CD14-positive monocyte (primary cell): ENCODE data around the gene PMEPA1. TPM values are rescaled to one million over a fixed set of nuclear protein-coding genes. Genes with fewer than 3 reads are reported as not detected.

ENCODE experiments used
- DNase-seq, 3 donors: peaks; one replicate each; pipeline ENCODE4 v3.0.0-alpha.2; 2011 to 2022
- H2AFZ ChIP-seq: 2 replicates; pipeline ENCODE4 v1.6.0; 2012; ENCODE audit warnings: mild to moderate bottlenecking, low read depth, low read length, inconsistent platforms; ENCODE audit not compliant: insufficient read depth, poor library complexity, severe bottlenecking
- H3K27ac ChIP-seq, 2 donors: 1 replicate in 1 of 2; 2 replicates in 1 of 2; pipeline ENCODE4 v1.5.1; 2012 to 2013; ENCODE audit warnings: low read length in 2 of 2, control low read depth in 1 of 2, inconsistent platforms in 1 of 2, low read depth in 1 of 2, mild to moderate bottlenecking in 1 of 2
- H3K27me3 ChIP-seq, 2 donors: one replicate each; pipeline versions ENCODE4 v1.6.0 to v1.6.1; 2011 to 2013; ENCODE audit warnings: low read length in 2 of 2; ENCODE audit not compliant: control insufficient read depth in 2 of 2, insufficient read depth in 2 of 2
- H3K36me3 ChIP-seq, 2 donors: replicated peaks in 1 of 2; 1 replicate in 1 of 2; 2 replicates in 1 of 2; pipeline versions ENCODE4 v1.5.1 to v1.6.1; 2012 to 2013; ENCODE audit warnings: low read length in 2 of 2, control low read depth in 1 of 2, inconsistent platforms in 1 of 2, mild to moderate bottlenecking in 1 of 2; ENCODE audit not compliant: insufficient read depth in 2 of 2, control insufficient read depth in 1 of 2
- H3K4me1 ChIP-seq, 2 donors: 1 replicate in 1 of 2; 2 replicates in 1 of 2; pipeline versions ENCODE4 v1.5.1 to v1.6.1; 2012 to 2013; ENCODE audit warnings: low read length in 2 of 2, control low read depth in 1 of 2, inconsistent platforms in 1 of 2, mild to moderate bottlenecking in 1 of 2, moderate library complexity in 1 of 2; ENCODE audit not compliant: insufficient read depth in 2 of 2, control insufficient read depth in 1 of 2
- H3K4me2 ChIP-seq: replicated peaks from 2 replicates; pipeline ENCODE3; 2012; ENCODE audit warnings: low read length, moderate library complexity, mild to moderate bottlenecking; ENCODE audit not compliant: poor library complexity, severe bottlenecking; ENCODE audit errors: extremely low read depth
- H3K4me3 ChIP-seq, 3 experiments: fragments of 200-600 bp in 1 of 3; sonication (generic) in 1 of 3; replicated peaks in 1 of 3; 1 replicate in 2 of 3; 2 replicates in 1 of 3; pipeline ENCODE4 v1.5.1; 2011 to 2013; ENCODE audit warnings: low read length in 3 of 3, mild to moderate bottlenecking in 3 of 3, control low read depth in 2 of 3, low read depth in 2 of 3, inconsistent platforms in 1 of 3, moderate library complexity in 1 of 3
- H3K79me2 ChIP-seq: 2 replicates; pipeline ENCODE4 v1.6.0; 2012; ENCODE audit warnings: mild to moderate bottlenecking, control low read depth, inconsistent platforms, low read length, moderate library complexity; ENCODE audit not compliant: insufficient read depth
- H3K9ac ChIP-seq: 2 replicates; pipeline ENCODE4 v1.6.0; 2017; ENCODE audit warnings: low read length, mild to moderate bottlenecking; ENCODE audit not compliant: insufficient read depth, poor library complexity, severe bottlenecking
- H3K9me3 ChIP-seq, 2 donors: replicated peaks in 1 of 2; 1 replicate in 1 of 2; 2 replicates in 1 of 2; pipeline versions ENCODE4 v1.5.1 to v1.6.1; 2012 to 2013; ENCODE audit warnings: low read length in 2 of 2, control low read depth in 1 of 2; ENCODE audit not compliant: control insufficient read depth in 1 of 2, insufficient read depth in 1 of 2
- H4K20me1 ChIP-seq: 2 replicates; pipeline ENCODE4 v1.6.0; 2012; ENCODE audit warnings: mild to moderate bottlenecking, low read length, control low read depth, moderate library complexity; ENCODE audit not compliant: insufficient read depth
- H3K27ac Mint-ChIP-seq, 7 donors: one replicate each; pipeline ENCODE4 v1.8.0; 2020; ENCODE audit warnings: mild to moderate bottlenecking in 7 of 7, mixed read lengths in 7 of 7, moderate library complexity in 6 of 7, inconsistent platforms in 2 of 7
- H3K27me3 Mint-ChIP-seq, 3 donors: one replicate each; pipeline ENCODE4 v1.8.0; 2021 to 2022; ENCODE audit warnings: low read depth in 3 of 3, mild to moderate bottlenecking in 3 of 3, mixed read lengths in 3 of 3, moderate library complexity in 3 of 3, inconsistent platforms in 1 of 3
- H3K36me3 Mint-ChIP-seq, 2 donors: one replicate each; pipeline ENCODE4 v1.8.0; 2020; ENCODE audit warnings: mixed read lengths in 2 of 2, inconsistent platforms in 1 of 2, mild to moderate bottlenecking in 1 of 2
- H3K4me1 Mint-ChIP-seq: one replicate; pipeline ENCODE4 v1.8.0; 2020; ENCODE audit warnings: mild to moderate bottlenecking, mixed read lengths
- H3K4me3 Mint-ChIP-seq, 2 donors: one replicate each; pipeline ENCODE4 v1.8.0; 2020; ENCODE audit warnings: mild to moderate bottlenecking in 2 of 2, mixed read lengths in 2 of 2, moderate library complexity in 1 of 2
- H3K9me3 Mint-ChIP-seq, 7 donors: one replicate each; pipeline ENCODE4 v1.8.0; 2020 to 2022; ENCODE audit warnings: mixed read lengths in 7 of 7, mild to moderate bottlenecking in 6 of 7, moderate library complexity in 6 of 7, inconsistent platforms in 2 of 7
- WGBS: methylation state at CpG from one replicate; pipeline ENCODE4 v1.1.5; 2013; ENCODE audit warnings: missing lambda C conversion rate; ENCODE audit not compliant: insufficient coverage; 5-methylcytosine and 5-hydroxymethylcytosine counted together
- intact Hi-C, 2 donors: fragments of 100-400 bp; cut with micrococcal nuclease; formaldehyde crosslinking; loops; one replicate each; pipeline versions ENCODE4 v1.15.0 to v1.15.1; 2023
- polyA plus RNA-seq, 3 donors: library from polyadenylated mRNA; depleted of rRNA in 1 of 3; unstranded in 2 of 3; stranded (reverse) in 1 of 3; fragments of 300-500 nt in 2 of 3; fragments of >200 nt in 1 of 3; fragmentation: Illumina TruSeq in 2 of 3; gene quantifications; 1 replicate in 2 of 3; 2 replicates in 1 of 3; pipeline ENCODE4 v1.2.3, GENCODE V29; 2012 to 2021
- TF ChIP-seq, protein P1 (sequence below): fragments of 200-600 bp; IDR thresholded peaks from one replicate; pipeline ENCODE4 v1.8.0; 2022; ENCODE audit warnings: antibody characterized with exemption, mild to moderate bottlenecking

PMEPA1 gene
- polyA plus RNA-seq, 3 donors = 0.12 to 0.73 (median 0.59) TPM

DNA sequence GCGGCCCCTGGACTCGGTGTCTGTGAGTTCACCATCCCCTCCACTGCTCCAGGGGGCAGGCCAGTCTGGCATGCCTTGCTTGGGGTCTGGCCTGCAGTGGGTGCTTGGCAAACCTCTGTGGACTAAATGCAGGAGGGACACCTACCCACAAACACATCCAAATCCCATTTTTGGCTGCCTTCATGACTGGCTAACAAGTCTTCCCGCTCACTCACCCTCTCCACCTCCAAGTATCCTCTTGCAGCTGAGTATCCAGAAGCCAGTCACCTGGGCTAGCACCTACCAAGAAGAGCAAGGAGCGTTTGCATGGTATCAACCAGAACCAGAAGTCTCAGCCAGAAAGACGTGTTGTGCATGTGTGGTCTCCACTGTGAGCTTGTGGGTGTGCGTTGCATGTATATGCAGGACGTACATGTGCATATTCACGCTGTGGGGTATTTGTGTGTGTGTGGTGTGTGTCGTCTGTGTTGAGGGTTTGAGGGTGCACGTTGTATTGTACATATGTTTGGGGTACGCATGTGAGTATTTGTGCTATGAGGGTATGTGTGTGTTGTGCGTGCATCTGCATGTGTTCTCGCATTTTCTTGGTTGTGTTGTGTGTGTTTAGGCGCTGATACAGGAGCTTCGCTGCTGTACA lies 5.6 kb upstream of the PMEPA1 start:
- WGBS = 98% methylated on average over 14 of the region's 15 CpGs
- H3K4me2 ChIP-seq = no peak overlapping the region
- intact Hi-C loops = loop anchor here in 1 of 2 donors (10.0 kb wide), 2 partner anchors 91 to 341 kb away; partner anchors contain the start of gene ZBP1
- TF ChIP-seq, protein P1, sequence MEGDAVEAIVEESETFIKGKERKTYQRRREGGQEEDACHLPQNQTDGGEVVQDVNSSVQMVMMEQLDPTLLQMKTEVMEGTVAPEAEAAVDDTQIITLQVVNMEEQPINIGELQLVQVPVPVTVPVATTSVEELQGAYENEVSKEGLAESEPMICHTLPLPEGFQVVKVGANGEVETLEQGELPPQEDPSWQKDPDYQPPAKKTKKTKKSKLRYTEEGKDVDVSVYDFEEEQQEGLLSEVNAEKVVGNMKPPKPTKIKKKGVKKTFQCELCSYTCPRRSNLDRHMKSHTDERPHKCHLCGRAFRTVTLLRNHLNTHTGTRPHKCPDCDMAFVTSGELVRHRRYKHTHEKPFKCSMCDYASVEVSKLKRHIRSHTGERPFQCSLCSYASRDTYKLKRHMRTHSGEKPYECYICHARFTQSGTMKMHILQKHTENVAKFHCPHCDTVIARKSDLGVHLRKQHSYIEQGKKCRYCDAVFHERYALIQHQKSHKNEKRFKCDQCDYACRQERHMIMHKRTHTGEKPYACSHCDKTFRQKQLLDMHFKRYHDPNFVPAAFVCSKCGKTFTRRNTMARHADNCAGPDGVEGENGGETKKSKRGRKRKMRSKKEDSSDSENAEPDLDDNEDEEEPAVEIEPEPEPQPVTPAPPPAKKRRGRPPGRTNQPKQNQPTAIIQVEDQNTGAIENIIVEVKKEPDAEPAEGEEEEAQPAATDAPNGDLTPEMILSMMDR = no peak
- H4K20me1 ChIP-seq = no peaks in the 10 kb centered on the region
- peaks cover 23 to 43% (median 27%) of the 10 kb centered on the region in 3 donors for H3K27me3 Mint-ChIP-seq
- H2AFZ ChIP-seq = no peak overlapping the region
- no peak for DNase-seq
- no peak overlapping the region for H3K27ac Mint-ChIP-seq
- H3K27ac ChIP-seq = no peak overlapping the region
- H3K4me3 Mint-ChIP-seq = peak overlapping the region in 1 of 2 donors; percentile 40
- peaks cover 29% of the 10 kb centered on the region for H3K4me1 Mint-ChIP-seq
- H3K4me1 ChIP-seq = peaks cover 24 to 26% of the 10 kb centered on the region in 2 donors
- no peak overlapping the region for H3K4me3 ChIP-seq
- H3K27me3 ChIP-seq = peaks cover 10 to 16% of the 10 kb centered on the region in 2 donors
- H3K9ac ChIP-seq = no peak overlapping the region
- H3K36me3 Mint-ChIP-seq = peaks cover 0 to 4% of the 10 kb centered on the region in 2 donors
- no peaks in the 10 kb centered on the region for H3K36me3 ChIP-seq
- H3K79me2 ChIP-seq = no peaks in the 10 kb centered on the region
- no peaks in the 10 kb centered on the region for H3K9me3 ChIP-seq
- H3K9me3 Mint-ChIP-seq = peaks cover 0 to 8% (median 0%) of the 10 kb centered on the region in 7 donors

DNA sequence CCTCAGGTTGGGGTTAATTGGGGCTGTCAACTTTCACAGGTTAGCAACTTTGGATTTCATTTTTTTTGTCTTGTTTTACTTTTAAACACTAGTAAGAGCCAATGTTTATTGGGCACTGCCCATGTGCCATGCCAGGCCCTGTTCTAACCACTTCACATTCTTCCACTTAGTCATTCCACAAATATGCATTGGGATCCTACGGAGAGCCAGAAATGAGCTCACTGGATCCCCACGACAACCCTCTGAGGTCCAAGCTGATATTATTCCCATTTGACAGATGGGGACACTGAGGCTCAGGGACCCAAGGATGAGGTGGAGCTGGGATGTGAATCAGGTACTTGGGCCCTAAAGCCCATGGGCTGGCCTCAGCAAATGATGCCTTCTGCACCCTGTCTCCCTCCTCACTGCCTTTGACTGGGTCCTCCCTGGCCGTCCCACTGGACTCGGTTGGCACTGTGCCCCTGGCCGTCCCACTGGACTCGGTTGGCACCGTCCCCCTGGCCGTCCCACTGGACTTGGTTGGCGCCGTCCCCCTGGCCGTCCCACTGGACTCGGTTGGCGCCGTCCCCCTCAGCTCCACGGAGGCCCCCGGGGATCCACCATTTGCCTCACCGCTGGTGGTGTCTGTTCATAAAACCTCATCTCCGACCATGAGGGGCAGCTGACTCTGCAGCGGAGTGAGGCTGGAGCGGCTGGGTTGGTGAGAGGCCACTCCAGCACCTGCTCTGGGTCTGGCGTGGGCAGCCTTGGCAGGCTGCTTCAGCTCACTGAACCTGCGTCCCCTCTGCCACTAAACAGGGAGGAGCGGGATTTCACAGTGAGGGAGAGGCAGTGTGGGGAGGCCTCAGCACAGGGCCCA lies 4.8 kb upstream of the PMEPA1 start:
- Mint-ChIP-seq H3K27ac (peak overlapping the region in 1 of 7 donors; percentile 25), H3K27me3 (peaks cover 25 to 50% (median 29%) of the 10 kb centered on the region in 3 donors), H3K4me3 (no peak overlapping the region), H3K9me3 (peaks cover 0 to 8% (median 0%) of the 10 kb centered on the region in 7 donors), H3K4me1 (peaks cover 30% of the 10 kb centered on the region), H3K36me3 (peaks cover 0 to 4% of the 10 kb centered on the region in 2 donors)
- H3K4me3 ChIP-seq = no peak overlapping the region
- WGBS = 95% methylated on average over 16 of the region's 23 CpGs
- peaks cover 10 to 18% of the 10 kb centered on the region in 2 donors for H3K27me3 ChIP-seq
- intact Hi-C loops = loop anchor here in 1 of 2 donors (10.0 kb wide), 2 partner anchors 90 to 340 kb away; partner anchors contain the start of gene ZBP1
- H3K36me3 ChIP-seq = no peaks in the 10 kb centered on the region
- H3K4me1 ChIP-seq = peaks cover 27 to 31% of the 10 kb centered on the region in 2 donors
- no peaks in the 10 kb centered on the region for H3K9me3 ChIP-seq
- DNase-seq = no peak
- no peak overlapping the region for H3K27ac ChIP-seq
- H3K9ac ChIP-seq = no peak overlapping the region
- TF ChIP-seq, protein P1 = no peak
- no peaks in the 10 kb centered on the region for H4K20me1 ChIP-seq
- H3K79me2 ChIP-seq = no peaks in the 10 kb centered on the region
- H3K4me2 ChIP-seq = no peak overlapping the region
- H2AFZ ChIP-seq = no peak overlapping the region
